MM.1S (cell line): Measurements from ENCODE around the gene LRRC17.

Experiments
- DNase-seq: peaks from one replicate; pipeline ENCODE4 v3.0.0-alpha.2; 2015
- H2AFZ ChIP-seq: fragments of 300-600 bp; sonication (generic); 2 replicates; pipeline ENCODE4 v1.6.0; 2016; ENCODE audit warnings: antibody characterized with exemption, low read length
- H3F3A ChIP-seq: fragments of 300-600 bp; sonication (generic); 2 replicates; pipeline ENCODE4 v1.6.1; 2016; ENCODE audit warnings: mild to moderate bottlenecking, antibody characterized with exemption, low read length, moderate library complexity, mixed read lengths; ENCODE audit not compliant: insufficient read depth
- H3K27ac ChIP-seq: fragments of 300-600 bp; sonication (generic); 2 replicates; pipeline ENCODE4 v1.5.1; 2016; ENCODE audit warnings: mild to moderate bottlenecking, low read length
- H3K27me3 ChIP-seq: fragments of 300-600 bp; sonication (generic); replicated peaks from 2 replicates; pipeline ENCODE4 v1.6.0; 2016; ENCODE audit warnings: low read length; ENCODE audit not compliant: insufficient read depth
- H3K36me3 ChIP-seq: fragments of 300-600 bp; sonication (generic); replicated peaks from 2 replicates; pipeline ENCODE4 v1.6.1; 2016; ENCODE audit warnings: mild to moderate bottlenecking, low read length, mixed read lengths; ENCODE audit not compliant: insufficient read depth
- H3K4me1 ChIP-seq: fragments of 300-600 bp; sonication (generic); 2 replicates; pipeline ENCODE4 v1.6.1; 2016; ENCODE audit warnings: low read length, mixed read lengths
- H3K4me2 ChIP-seq: fragments of 300-600 bp; sonication (generic); 2 replicates; pipeline ENCODE4 v1.6.0; 2016; ENCODE audit warnings: low read depth, low read length
- H3K4me3 ChIP-seq: fragments of 300-600 bp; sonication (generic); 2 replicates; pipeline ENCODE4 v1.5.1; 2016; ENCODE audit warnings: low read length, mixed read lengths
- H3K79me2 ChIP-seq: fragments of 300-600 bp; sonication (generic); 2 replicates; pipeline ENCODE4 v1.6.1; 2016; ENCODE audit warnings: mixed run types, low read length, mixed read lengths
- H3K9ac ChIP-seq: fragments of 300-600 bp; sonication (generic); 2 replicates; pipeline ENCODE4 v1.6.1; 2016; ENCODE audit warnings: low read length, mixed read lengths
- H3K9me2 ChIP-seq: fragments of 300-600 bp; sonication (generic); replicated peaks from 2 replicates; pipeline ENCODE4 v1.6.1; 2016; ENCODE audit warnings: mild to moderate bottlenecking, low read length, mixed read lengths; ENCODE audit not compliant: insufficient read depth
- H3K9me3 ChIP-seq: fragments of 300-600 bp; sonication (generic); replicated peaks from 2 replicates; pipeline ENCODE4 v1.6.1; 2016; ENCODE audit warnings: mild to moderate bottlenecking, low read length, mixed read lengths; ENCODE audit not compliant: insufficient read depth
- H4K20me1 ChIP-seq: fragments of 300-600 bp; sonication (generic); 2 replicates; pipeline ENCODE4 v1.6.1; 2016; ENCODE audit warnings: mild to moderate bottlenecking, low read length, moderate library complexity, mixed read lengths; ENCODE audit not compliant: insufficient read depth
- CTCF ChIP-seq: fragments of 300-600 bp; sonication (generic); IDR thresholded peaks from 2 replicates; pipeline ENCODE4 v1.5.1; 2016; ENCODE audit warnings: antibody characterized with exemption, low read length, mixed read lengths
- EZH2 ChIP-seq: fragments of 300-600 bp; sonication (generic); optimal IDR thresholded peaks from 2 replicates; pipeline ENCODE3; 2017; ENCODE audit warnings: low read depth, mild to moderate bottlenecking, antibody characterized with exemption, low read length, mixed read lengths
- EZH2phosphoT487 ChIP-seq: fragments of 300-600 bp; sonication (generic); IDR thresholded peaks from 2 replicates; pipeline ENCODE4 v1.6.1; 2018; ENCODE audit warnings: antibody characterized with exemption, low read length

LRRC17 gene

GRCh38 chr7:102912742-102913141 lies at the start of gene LRRC17:
TSS of gene LRRC17 (plus strand) at chr7:102913000. CDS start at chr7:102933914, 20,914 bp downstream.
- Histone ChIP-seq H3K4me3 (no peak within 1 kb of the TSS), H3K79me2 (no peaks in the 10 kb centered on the region), H3K4me1 (no peaks in the 10 kb centered on the region), H3K9me2 (no peaks in the 10 kb centered on the region), H3F3A (no peaks in the 10 kb centered on the region), H2AFZ (no peak within 1 kb of the TSS), H3K4me2 (no peak within 1 kb of the TSS), H3K9me3 (no peaks in the 10 kb centered on the region), H3K36me3 (no peaks in the 10 kb centered on the region), H3K27me3 (no peaks in the 10 kb centered on the region), H3K27ac (no peak within 1 kb of the TSS), H3K9ac (no peak within 1 kb of the TSS), H4K20me1 (no peaks in the 10 kb centered on the region)
- DNase-seq = no peak
- TF ChIP-seq CTCF (no peak), EZH2 (no peak), EZH2phosphoT487 (no peak)

GRCh38 chr7:102864958-102865357 lies 47.8 kb upstream of the LRRC17 start:
- no peak overlapping the region for H3K4me2 ChIP-seq
- no peak overlapping the region for H3K27ac ChIP-seq
- H3F3A ChIP-seq = no peaks in the 10 kb centered on the region

GRCh38 chr7:102866535-102867215 lies 46.1 kb upstream of the LRRC17 start:
- Histone ChIP-seq H3K27me3 (no peaks in the 10 kb centered on the region), H3F3A (no peaks in the 10 kb centered on the region), H2AFZ (no peak overlapping the region), H3K9me2 (no peaks in the 10 kb centered on the region), H3K36me3 (no peaks in the 10 kb centered on the region), H3K9me3 (no peaks in the 10 kb centered on the region), H3K4me2 (no peak overlapping the region), H4K20me1 (no peaks in the 10 kb centered on the region), H3K4me3 (no peak overlapping the region), H3K79me2 (no peaks in the 10 kb centered on the region), H3K27ac (no peak overlapping the region), H3K4me1 (no peaks in the 10 kb centered on the region), H3K9ac (no peak overlapping the region)
- TF ChIP-seq EZH2phosphoT487 = no peak
- TF ChIP-seq CTCF = no peak
- no peak for TF ChIP-seq EZH2
- DNase-seq = no peak

More at GRCh38 chr7:102864958-102865357, 47.8 kb upstream of the LRRC17 start:
- no peaks in the 10 kb centered on the region for H4K20me1 ChIP-seq
- H2AFZ ChIP-seq = no peak overlapping the region
- DNase-seq = no peak
- no peaks in the 10 kb centered on the region for H3K79me2 ChIP-seq
- H3K9ac ChIP-seq = no peak overlapping the region
- TF ChIP-seq EZH2 (no peak), CTCF (no peak), EZH2phosphoT487 (no peak)
- H3K36me3 ChIP-seq = no peaks in the 10 kb centered on the region
- no peak overlapping the region for H3K4me3 ChIP-seq
- H3K4me1 ChIP-seq = no peaks in the 10 kb centered on the region
- H3K9me3 ChIP-seq = no peaks in the 10 kb centered on the region
- H3K27me3 ChIP-seq = no peaks in the 10 kb centered on the region
- no peaks in the 10 kb centered on the region for H3K9me2 ChIP-seq
